ENCODE measurements around the gene CAPN3.

DNA sequence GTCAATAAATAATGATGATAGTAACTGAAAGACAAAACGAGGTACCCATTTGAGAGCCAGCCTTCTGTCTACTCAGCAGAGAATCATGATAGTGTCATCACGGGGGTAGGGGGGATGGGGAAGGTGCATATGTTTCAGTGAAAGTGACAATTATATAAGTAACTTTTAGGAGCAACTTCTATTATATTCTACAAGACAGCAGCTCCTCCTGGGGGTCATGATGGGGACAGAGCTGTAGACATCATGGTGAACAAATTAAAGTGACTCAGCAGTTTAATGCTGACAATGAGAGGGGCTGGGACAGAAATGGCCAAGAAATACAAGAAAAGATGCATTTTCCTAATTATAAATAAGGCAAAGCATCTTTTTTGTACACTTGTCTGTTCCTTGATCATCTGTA, 11.8 kb downstream of the CAPN3 start:
- TF ChIP-seq POLR2A (IDR thresholded peaks at IDR 0.05; ENCODE audit: low read depth) (no peak), POLR2AphosphoS5 (IDR thresholded peaks at IDR 0.05) (no peak)
- TF ChIP-seq, protein P1, sequence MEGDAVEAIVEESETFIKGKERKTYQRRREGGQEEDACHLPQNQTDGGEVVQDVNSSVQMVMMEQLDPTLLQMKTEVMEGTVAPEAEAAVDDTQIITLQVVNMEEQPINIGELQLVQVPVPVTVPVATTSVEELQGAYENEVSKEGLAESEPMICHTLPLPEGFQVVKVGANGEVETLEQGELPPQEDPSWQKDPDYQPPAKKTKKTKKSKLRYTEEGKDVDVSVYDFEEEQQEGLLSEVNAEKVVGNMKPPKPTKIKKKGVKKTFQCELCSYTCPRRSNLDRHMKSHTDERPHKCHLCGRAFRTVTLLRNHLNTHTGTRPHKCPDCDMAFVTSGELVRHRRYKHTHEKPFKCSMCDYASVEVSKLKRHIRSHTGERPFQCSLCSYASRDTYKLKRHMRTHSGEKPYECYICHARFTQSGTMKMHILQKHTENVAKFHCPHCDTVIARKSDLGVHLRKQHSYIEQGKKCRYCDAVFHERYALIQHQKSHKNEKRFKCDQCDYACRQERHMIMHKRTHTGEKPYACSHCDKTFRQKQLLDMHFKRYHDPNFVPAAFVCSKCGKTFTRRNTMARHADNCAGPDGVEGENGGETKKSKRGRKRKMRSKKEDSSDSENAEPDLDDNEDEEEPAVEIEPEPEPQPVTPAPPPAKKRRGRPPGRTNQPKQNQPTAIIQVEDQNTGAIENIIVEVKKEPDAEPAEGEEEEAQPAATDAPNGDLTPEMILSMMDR (IDR thresholded peaks at IDR 0.05) = no peak

All from esophagus muscularis mucosa (tissue), 3 donors.